ENCODE data around the gene CCDC13.

DNA sequence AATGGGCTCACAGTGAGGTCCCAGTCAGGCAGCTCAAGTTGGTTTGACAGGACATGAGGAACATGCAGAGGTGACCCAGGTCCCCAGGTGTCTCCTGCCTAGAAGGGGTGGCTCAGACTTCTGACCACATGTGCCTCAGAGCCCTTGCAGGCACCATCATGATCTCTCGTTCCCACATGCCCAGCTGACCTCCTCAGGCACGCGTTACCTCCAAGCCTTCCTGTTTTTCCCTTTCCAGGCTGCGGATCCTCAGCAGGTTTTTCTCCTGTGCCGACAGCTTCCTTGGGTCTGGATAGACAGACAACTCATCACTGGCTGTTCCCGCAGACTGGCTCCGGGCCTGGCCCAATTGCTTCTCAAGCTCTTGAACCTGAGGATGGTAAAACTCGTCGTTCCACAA is 30.4 kb downstream of the CCDC13 start:
- TF ChIP-seq, protein P1, sequence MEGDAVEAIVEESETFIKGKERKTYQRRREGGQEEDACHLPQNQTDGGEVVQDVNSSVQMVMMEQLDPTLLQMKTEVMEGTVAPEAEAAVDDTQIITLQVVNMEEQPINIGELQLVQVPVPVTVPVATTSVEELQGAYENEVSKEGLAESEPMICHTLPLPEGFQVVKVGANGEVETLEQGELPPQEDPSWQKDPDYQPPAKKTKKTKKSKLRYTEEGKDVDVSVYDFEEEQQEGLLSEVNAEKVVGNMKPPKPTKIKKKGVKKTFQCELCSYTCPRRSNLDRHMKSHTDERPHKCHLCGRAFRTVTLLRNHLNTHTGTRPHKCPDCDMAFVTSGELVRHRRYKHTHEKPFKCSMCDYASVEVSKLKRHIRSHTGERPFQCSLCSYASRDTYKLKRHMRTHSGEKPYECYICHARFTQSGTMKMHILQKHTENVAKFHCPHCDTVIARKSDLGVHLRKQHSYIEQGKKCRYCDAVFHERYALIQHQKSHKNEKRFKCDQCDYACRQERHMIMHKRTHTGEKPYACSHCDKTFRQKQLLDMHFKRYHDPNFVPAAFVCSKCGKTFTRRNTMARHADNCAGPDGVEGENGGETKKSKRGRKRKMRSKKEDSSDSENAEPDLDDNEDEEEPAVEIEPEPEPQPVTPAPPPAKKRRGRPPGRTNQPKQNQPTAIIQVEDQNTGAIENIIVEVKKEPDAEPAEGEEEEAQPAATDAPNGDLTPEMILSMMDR (IDR thresholded peaks at IDR 0.05), result no peak
- TF ChIP-seq, protein P2, sequence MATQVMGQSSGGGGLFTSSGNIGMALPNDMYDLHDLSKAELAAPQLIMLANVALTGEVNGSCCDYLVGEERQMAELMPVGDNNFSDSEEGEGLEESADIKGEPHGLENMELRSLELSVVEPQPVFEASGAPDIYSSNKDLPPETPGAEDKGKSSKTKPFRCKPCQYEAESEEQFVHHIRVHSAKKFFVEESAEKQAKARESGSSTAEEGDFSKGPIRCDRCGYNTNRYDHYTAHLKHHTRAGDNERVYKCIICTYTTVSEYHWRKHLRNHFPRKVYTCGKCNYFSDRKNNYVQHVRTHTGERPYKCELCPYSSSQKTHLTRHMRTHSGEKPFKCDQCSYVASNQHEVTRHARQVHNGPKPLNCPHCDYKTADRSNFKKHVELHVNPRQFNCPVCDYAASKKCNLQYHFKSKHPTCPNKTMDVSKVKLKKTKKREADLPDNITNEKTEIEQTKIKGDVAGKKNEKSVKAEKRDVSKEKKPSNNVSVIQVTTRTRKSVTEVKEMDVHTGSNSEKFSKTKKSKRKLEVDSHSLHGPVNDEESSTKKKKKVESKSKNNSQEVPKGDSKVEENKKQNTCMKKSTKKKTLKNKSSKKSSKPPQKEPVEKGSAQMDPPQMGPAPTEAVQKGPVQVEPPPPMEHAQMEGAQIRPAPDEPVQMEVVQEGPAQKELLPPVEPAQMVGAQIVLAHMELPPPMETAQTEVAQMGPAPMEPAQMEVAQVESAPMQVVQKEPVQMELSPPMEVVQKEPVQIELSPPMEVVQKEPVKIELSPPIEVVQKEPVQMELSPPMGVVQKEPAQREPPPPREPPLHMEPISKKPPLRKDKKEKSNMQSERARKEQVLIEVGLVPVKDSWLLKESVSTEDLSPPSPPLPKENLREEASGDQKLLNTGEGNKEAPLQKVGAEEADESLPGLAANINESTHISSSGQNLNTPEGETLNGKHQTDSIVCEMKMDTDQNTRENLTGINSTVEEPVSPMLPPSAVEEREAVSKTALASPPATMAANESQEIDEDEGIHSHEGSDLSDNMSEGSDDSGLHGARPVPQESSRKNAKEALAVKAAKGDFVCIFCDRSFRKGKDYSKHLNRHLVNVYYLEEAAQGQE (IDR thresholded peaks at IDR 0.05), result no peak
- TF ChIP-seq KDM5A (IDR thresholded peaks at IDR 0.05) (no peak), POLR2A (IDR thresholded peaks at IDR 0.05; ENCODE audit: low read length) (no peak), CHD2 (IDR thresholded peaks at IDR 0.05; ENCODE audit: low read length, partially characterized antibody) (no peak), NR3C1 (IDR thresholded peaks at IDR 0.05) (no peak), EP300 (IDR thresholded peaks at IDR 0.05) (no peak), CBX8 (IDR thresholded peaks at IDR 0.05) (no peak), ZSCAN20 (CRISPR knock-in tag; IDR thresholded peaks at IDR 0.05) (no peak), EHF (CRISPR knock-in tag; IDR thresholded peaks at IDR 0.05) (no peak), HDAC2 (IDR thresholded peaks at IDR 0.05) (no peak)
- TF ChIP-seq, protein P3, sequence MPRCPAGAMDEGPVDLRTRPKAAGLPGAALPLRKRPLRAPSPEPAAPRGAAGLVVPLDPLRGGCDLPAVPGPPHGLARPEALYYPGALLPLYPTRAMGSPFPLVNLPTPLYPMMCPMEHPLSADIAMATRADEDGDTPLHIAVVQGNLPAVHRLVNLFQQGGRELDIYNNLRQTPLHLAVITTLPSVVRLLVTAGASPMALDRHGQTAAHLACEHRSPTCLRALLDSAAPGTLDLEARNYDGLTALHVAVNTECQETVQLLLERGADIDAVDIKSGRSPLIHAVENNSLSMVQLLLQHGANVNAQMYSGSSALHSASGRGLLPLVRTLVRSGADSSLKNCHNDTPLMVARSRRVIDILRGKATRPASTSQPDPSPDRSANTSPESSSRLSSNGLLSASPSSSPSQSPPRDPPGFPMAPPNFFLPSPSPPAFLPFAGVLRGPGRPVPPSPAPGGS (IDR thresholded peaks at IDR 0.05), result no peak
- TF ChIP-seq, protein P4, sequence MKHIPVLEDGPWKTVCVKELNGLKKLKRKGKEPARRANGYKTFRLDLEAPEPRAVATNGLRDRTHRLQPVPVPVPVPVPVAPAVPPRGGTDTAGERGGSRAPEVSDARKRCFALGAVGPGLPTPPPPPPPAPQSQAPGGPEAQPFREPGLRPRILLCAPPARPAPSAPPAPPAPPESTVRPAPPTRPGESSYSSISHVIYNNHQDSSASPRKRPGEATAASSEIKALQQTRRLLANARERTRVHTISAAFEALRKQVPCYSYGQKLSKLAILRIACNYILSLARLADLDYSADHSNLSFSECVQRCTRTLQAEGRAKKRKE (CRISPR knock-in tag; IDR thresholded peaks at IDR 0.05; ENCODE audit: low read depth), result no peak

All from A549 (cell line).